Mammary epithelial cell (primary cell): ENCODE results near the gene EPC1.
"Not testable (repeated sequence)": the region's sequence is repeated elsewhere in the genome, so short reads cannot be mapped to it uniquely, and the experiment has no call there.

ENCODE experiments used
- CTCF ChIP-seq, 2 donors: IDR thresholded peaks in 1 of 2; conservative IDR thresholded peaks in 1 of 2; 2 replicates each; pipeline ENCODE4 v1.5.1; 2011 to 2012; ENCODE audit warnings: inconsistent platforms in 2 of 2, low read length in 2 of 2, mild to moderate bottlenecking in 2 of 2, control low read depth in 1 of 2, low read depth in 1 of 2; ENCODE audit not compliant: insufficient read depth in 1 of 2; ENCODE audit errors: extremely low read depth in 1 of 2
- EZH2 ChIP-seq: IDR thresholded peaks from 2 replicates; pipeline ENCODE4 v1.6.1; 2012; ENCODE audit warnings: low read length, inconsistent platforms, borderline replicate concordance

GRCh38 chr10:32354690-32355089 lies 7.7 kb upstream of the EPC1 start:
- TF ChIP-seq CTCF (conservative IDR thresholded peaks at IDR 0.05 in 1 of 2, IDR thresholded peaks at IDR 0.05 in 1 of 2; ENCODE audit: extremely low read depth in 1 of 2, insufficient read depth in 1 of 2, low read depth in 1 of 2, low read length in 2 of 2); EZH2: not testable (repeated sequence)
